ENCODE measurements around the gene PTPRJ. TPM values are rescaled to one million over a fixed set of nuclear protein-coding genes. Genes with fewer than 3 reads are reported as not detected.

PTPRJ gene
- total and polyA plus RNA-seq, 7 donors = 2.4 to 23.3 (median 10.2) TPM

GRCh38 chr11:48125866-48126265 is 145.5 kb downstream of the PTPRJ start:
- H3K36me3 ChIP-seq = peaks cover 0 to 47% (median 3%) of the 10 kb centered on the region in 4 donors
- DNase-seq = no peak

DNA sequence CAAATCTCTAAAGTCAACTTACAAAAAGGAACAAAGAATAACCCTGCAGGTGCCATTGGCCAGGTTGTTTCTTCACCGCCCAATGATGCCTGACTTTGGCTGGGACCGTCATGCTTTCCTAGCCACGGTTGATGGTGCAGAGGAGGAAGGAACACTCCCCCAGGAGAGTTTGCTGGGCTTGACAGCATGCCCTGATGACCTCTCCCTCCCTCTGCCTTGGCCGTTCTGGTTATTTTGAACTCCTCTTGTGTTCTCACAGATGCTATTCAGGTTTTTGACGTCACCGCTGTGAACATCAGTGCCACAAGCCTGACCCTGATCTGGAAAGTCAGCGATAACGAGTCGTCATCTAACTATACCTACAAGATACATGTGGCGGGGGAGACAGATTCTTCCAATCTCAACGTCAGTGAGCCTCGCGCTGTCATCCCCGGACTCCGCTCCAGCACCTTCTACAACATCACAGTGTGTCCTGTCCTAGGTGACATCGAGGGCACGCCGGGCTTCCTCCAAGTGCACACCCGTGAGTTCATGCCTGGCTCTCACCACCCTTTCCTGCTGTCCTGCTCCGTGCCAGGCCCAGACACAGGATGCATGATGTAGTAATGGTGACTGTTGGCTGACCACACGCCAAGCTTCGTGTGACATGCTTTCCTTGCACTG is 147.3 kb downstream of the PTPRJ start:
- Histone ChIP-seq H3K27ac (no peak overlapping the region), H3K4me1 (peaks cover 0 to 15% (median 9%) of the 10 kb centered on the region in 4 donors), H3K36me3 (peaks cover 0 to 47% (median 3%) of the 10 kb centered on the region in 4 donors), H3K27me3 (no peaks in the 10 kb centered on the region), H3K9me3 (no peaks in the 10 kb centered on the region), H3K4me3 (no peak overlapping the region)
- intact Hi-C loops (cut with DNase I) = no loop called here
- TF ChIP-seq POLR2AphosphoS5 (IDR thresholded peaks at IDR 0.05) (no peak), POLR2A (IDR thresholded peaks at IDR 0.05) (no peak), EP300 (IDR thresholded peaks at IDR 0.05) (no peak)
- TF ChIP-seq, protein P1, sequence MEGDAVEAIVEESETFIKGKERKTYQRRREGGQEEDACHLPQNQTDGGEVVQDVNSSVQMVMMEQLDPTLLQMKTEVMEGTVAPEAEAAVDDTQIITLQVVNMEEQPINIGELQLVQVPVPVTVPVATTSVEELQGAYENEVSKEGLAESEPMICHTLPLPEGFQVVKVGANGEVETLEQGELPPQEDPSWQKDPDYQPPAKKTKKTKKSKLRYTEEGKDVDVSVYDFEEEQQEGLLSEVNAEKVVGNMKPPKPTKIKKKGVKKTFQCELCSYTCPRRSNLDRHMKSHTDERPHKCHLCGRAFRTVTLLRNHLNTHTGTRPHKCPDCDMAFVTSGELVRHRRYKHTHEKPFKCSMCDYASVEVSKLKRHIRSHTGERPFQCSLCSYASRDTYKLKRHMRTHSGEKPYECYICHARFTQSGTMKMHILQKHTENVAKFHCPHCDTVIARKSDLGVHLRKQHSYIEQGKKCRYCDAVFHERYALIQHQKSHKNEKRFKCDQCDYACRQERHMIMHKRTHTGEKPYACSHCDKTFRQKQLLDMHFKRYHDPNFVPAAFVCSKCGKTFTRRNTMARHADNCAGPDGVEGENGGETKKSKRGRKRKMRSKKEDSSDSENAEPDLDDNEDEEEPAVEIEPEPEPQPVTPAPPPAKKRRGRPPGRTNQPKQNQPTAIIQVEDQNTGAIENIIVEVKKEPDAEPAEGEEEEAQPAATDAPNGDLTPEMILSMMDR (IDR thresholded peaks at IDR 0.05) = no peak
- 90 to 94% methylated on average over 22 of the region's 22 CpGs for WGBS, 2 donors
- no peak for DNase-seq

More at GRCh38 chr11:48125866-48126265, 145.5 kb downstream of the PTPRJ start:
- H3K9me3 ChIP-seq = no peaks in the 10 kb centered on the region
- intact Hi-C loops (cut with DNase I) = no loop called here
- 88 to 97% methylated on average over 6 of the region's 6 CpGs for WGBS, 2 donors
- no peak overlapping the region for H3K4me3 ChIP-seq
- H3K27ac ChIP-seq = no peak overlapping the region
- peaks cover 0 to 15% (median 9%) of the 10 kb centered on the region in 4 donors for H3K4me1 ChIP-seq
- TF ChIP-seq, protein P1 (IDR thresholded peaks at IDR 0.05) = no peak
- no peak for TF ChIP-seq POLR2AphosphoS5 (IDR thresholded peaks at IDR 0.05)
- no peak for TF ChIP-seq EP300 (IDR thresholded peaks at IDR 0.05)
- TF ChIP-seq POLR2A (IDR thresholded peaks at IDR 0.05) = no peak
- H3K27me3 ChIP-seq = no peaks in the 10 kb centered on the region

DNA sequence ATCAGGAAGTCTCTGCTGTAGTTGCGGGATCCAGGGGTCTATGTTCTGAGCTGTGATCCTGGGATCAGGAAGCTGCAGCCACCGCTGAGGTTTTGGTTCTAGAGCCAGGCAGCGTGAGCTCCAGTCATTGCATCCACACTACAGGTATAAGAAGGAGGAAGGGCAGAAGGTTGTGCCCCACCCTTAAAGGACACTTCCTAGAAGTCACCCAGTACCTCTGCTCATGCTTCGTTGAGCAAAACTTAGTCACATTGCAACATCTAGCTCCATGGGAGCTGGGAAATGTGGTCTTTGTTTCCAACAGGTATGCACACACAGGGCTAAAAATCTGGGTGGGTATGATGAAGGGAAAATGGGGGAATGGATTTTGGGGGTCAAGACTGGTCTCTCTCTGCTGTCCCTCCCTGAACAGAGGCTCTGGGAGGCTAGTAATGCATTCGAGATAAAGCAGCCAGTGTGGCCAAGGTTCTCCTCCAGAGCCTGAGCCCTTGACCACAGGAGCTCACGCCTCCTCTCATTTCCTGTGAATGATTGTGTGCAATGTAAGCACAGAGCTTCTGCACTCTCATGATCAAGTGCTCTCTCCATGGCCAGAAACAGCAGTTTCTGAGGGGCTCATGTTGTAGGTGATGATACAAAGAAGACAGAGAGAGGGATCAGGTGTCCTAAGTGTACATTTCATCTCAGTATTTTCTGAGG is 149.5 kb downstream of the PTPRJ start:
- no peak overlapping the region for H3K27ac ChIP-seq
- peaks cover 0 to 40% (median 3%) of the 10 kb centered on the region in 4 donors for H3K36me3 ChIP-seq
- intact Hi-C loops (cut with DNase I) = no loop called here
- DNase-seq = no peak
- WGBS, 2 donors = 83 to 85% methylated on average over 6 of the region's 6 CpGs
- no peak overlapping the region for H3K4me3 ChIP-seq
- H3K4me1 ChIP-seq = peaks cover 0 to 4% (median under 1%) of the 10 kb centered on the region in 4 donors
- TF ChIP-seq POLR2A (IDR thresholded peaks at IDR 0.05) (no peak), EP300 (IDR thresholded peaks at IDR 0.05) (no peak), POLR2AphosphoS5 (IDR thresholded peaks at IDR 0.05) (no peak)
- TF ChIP-seq, protein P1 (IDR thresholded peaks at IDR 0.05) = no peak
- no peaks in the 10 kb centered on the region for H3K9me3 ChIP-seq
- H3K27me3 ChIP-seq = no peaks in the 10 kb centered on the region

DNA sequence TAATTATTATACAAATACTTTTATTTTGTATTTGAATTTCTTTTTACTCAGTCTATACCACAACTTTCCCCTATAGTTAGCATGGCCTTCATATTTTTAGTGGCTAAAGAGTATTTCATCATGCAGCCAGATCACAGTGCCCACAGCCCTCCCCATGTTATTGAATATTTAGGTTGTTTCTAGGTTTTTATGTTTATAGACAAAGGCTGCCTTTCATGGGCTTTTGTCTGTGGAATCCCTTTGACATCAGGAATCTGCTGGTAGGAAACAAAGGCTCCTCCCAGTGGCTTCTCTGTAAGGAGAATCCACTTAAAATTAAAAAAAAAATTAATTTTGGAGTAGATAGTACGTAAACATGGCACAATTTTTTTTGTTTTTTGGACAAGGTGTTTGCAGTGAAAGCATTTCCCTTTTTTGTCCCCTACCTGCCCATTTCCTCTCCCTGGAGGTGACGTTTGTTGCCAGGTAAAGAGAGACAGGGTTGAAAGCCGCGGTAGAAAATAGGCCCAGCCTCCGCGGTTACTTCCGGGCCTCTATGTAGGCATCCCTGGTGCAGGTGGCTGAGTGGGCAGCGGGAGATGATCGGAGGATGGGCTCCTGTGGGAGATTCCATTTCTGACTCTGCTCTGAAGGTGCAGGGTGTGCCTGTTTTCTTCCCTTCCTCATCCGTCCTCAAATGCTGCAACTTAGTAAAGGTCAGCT is 154.0 kb downstream of the PTPRJ start:
- Histone ChIP-seq H3K4me3 (no peak overlapping the region), H3K4me1 (no peaks in the 10 kb centered on the region), H3K36me3 (peaks cover 0 to 21% (median 0%) of the 10 kb centered on the region in 4 donors), H3K27me3 (no peaks in the 10 kb centered on the region), H3K9me3 (no peaks in the 10 kb centered on the region), H3K27ac (no peak overlapping the region)
- WGBS, 2 donors = 94 to 95% methylated on average over 10 of the region's 10 CpGs
- DNase-seq = no peak
- intact Hi-C loops (cut with DNase I) = no loop called here
- TF ChIP-seq EP300 (IDR thresholded peaks at IDR 0.05) (no peak), POLR2AphosphoS5 (IDR thresholded peaks at IDR 0.05) (no peak), POLR2A (IDR thresholded peaks at IDR 0.05) (no peak)
- TF ChIP-seq, protein P1 (IDR thresholded peaks at IDR 0.05) = no peak

Measured in sigmoid colon (tissue), 7 donors.